ENCODE results near the gene PYCR2. TPM values are rescaled to one million over a fixed set of nuclear protein-coding genes. Genes with fewer than 3 reads are reported as not detected.

The PYCR2 gene
- polyA plus RNA-seq, 1 donor from 2014 or later = 51.5 TPM

DNA sequence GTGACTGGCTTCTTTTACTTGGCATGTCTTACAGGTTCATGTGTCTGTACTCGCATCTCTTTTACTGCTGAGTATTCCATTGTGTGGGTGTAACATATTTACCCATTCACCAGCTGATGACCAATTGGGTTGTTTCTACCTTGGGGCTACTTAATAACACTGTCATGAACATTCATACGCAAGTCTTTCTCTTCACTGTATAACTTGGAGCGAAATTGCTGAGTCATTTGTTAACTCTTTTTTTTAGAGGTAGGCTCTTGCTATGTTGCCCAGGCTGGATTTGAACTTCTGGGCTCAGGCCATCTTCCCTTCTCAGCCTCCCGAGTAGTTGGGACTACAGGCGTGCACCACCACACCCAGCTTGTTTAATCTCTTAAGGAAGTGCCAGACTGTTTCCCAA, 6.5 kb downstream of the PYCR2 start:
- Histone ChIP-seq H3K36me3 (ENCODE audit: insufficient read depth, low read length) (no peaks in the 10 kb centered on the region), H4K20me1 (ENCODE audit: insufficient read depth) (no peaks in the 10 kb centered on the region), H3K27ac (ENCODE audit: low read length) (no peak overlapping the region), H2AFZ (ENCODE audit: low read depth, low read length) (no peak overlapping the region), H3K9ac (ENCODE audit: low read length) (no peak overlapping the region), H3K27me3 (ENCODE audit: insufficient read depth, low read depth, low read length) (no peaks in the 10 kb centered on the region), H3F3A (ENCODE audit: insufficient read depth, low read length, poor library complexity, severe bottlenecking) (no peaks in the 10 kb centered on the region), H3K9me3 (ENCODE audit: low read length) (no peaks in the 10 kb centered on the region), H3K4me3 (ENCODE audit: low read length) (no peak overlapping the region), H3K9me2 (ENCODE audit: insufficient read depth, low read length) (no peaks in the 10 kb centered on the region), H3K4me2 (ENCODE audit: low read length) (no peak overlapping the region), H3K79me2 (replicated peaks; ENCODE audit: insufficient read depth, low read length) (peaks cover 3% of the 10 kb centered on the region)
- TF ChIP-seq REST (IDR thresholded peaks at IDR 0.05; ENCODE audit: borderline replicate concordance) (no peak), EZH2 (IDR thresholded peaks at IDR 0.05; ENCODE audit: borderline replicate concordance, insufficient read depth, low read length, poor library complexity, severe bottlenecking) (no peak), RAD21 (conservative IDR thresholded peaks at IDR 0.05) (no peak)
- TF ChIP-seq, protein P1, sequence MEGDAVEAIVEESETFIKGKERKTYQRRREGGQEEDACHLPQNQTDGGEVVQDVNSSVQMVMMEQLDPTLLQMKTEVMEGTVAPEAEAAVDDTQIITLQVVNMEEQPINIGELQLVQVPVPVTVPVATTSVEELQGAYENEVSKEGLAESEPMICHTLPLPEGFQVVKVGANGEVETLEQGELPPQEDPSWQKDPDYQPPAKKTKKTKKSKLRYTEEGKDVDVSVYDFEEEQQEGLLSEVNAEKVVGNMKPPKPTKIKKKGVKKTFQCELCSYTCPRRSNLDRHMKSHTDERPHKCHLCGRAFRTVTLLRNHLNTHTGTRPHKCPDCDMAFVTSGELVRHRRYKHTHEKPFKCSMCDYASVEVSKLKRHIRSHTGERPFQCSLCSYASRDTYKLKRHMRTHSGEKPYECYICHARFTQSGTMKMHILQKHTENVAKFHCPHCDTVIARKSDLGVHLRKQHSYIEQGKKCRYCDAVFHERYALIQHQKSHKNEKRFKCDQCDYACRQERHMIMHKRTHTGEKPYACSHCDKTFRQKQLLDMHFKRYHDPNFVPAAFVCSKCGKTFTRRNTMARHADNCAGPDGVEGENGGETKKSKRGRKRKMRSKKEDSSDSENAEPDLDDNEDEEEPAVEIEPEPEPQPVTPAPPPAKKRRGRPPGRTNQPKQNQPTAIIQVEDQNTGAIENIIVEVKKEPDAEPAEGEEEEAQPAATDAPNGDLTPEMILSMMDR (IDR thresholded peaks at IDR 0.05; ENCODE audit: poor library complexity, severe bottlenecking) = no peak

- H3K27ac ChIP-seq (ENCODE audit: low read length) = no peak overlapping the region
- TF ChIP-seq EZH2 (IDR thresholded peaks at IDR 0.05; ENCODE audit: borderline replicate concordance, insufficient read depth, low read length, poor library complexity, severe bottlenecking) (no peak), TAF1 (IDR thresholded peaks at IDR 0.05; ENCODE audit: low read depth) (no peak), POLR2AphosphoS5 (IDR thresholded peaks at IDR 0.05) (no peak), REST (IDR thresholded peaks at IDR 0.05; ENCODE audit: borderline replicate concordance) (no peak), MXI1 (conservative IDR thresholded peaks at IDR 0.05; ENCODE audit: poor library complexity, severe bottlenecking) (no peak), SMC3 (conservative IDR thresholded peaks at IDR 0.05; ENCODE audit: poor library complexity) (no peak), EP300 (conservative IDR thresholded peaks at IDR 0.05; ENCODE audit: poor library complexity, severe bottlenecking) (no peak), RAD21 (conservative IDR thresholded peaks at IDR 0.05) (no peak)
- TF ChIP-seq, protein P1 (IDR thresholded peaks at IDR 0.05; ENCODE audit: poor library complexity, severe bottlenecking) = no peak
Observed at GRCh38 chr1:225917101-225917500, 6.9 kb downstream of the PYCR2 start.

More at GRCh38 chr1:225917101-225917500, 6.9 kb downstream of the PYCR2 start:
- no peaks in the 10 kb centered on the region for H3K36me3 ChIP-seq (ENCODE audit: insufficient read depth, low read length)
- H3F3A ChIP-seq (ENCODE audit: insufficient read depth, low read length, poor library complexity, severe bottlenecking) = no peaks in the 10 kb centered on the region
- H2AFZ ChIP-seq (ENCODE audit: low read depth, low read length) = no peak overlapping the region
- H3K79me2 ChIP-seq (replicated peaks; ENCODE audit: insufficient read depth, low read length) = no peaks in the 10 kb centered on the region
- no peak overlapping the region for H3K9ac ChIP-seq (ENCODE audit: low read length)
- no peaks in the 10 kb centered on the region for H3K9me3 ChIP-seq (ENCODE audit: low read length)
- no peak overlapping the region for H3K4me3 ChIP-seq (ENCODE audit: low read length)
- no peaks in the 10 kb centered on the region for H4K20me1 ChIP-seq (ENCODE audit: insufficient read depth)
- H3K9me2 ChIP-seq (ENCODE audit: insufficient read depth, low read length) = no peaks in the 10 kb centered on the region
- no peak overlapping the region for H3K4me2 ChIP-seq (ENCODE audit: low read length)
- H3K27me3 ChIP-seq (ENCODE audit: insufficient read depth, low read depth, low read length) = no peaks in the 10 kb centered on the region

All from neural cell (in vitro differentiated cells).